Endometrium (tissue), 2 donors: Measurements from ENCODE around the gene KIF12.

Experiments used
- FAIRE-seq: peaks from 2 replicates; lab custom pipeline; 2012; peaks lifted over from hg19 to GRCh38; lab: Jason Lieb, UNC
- donor health status: control.
- donor health status: control.

Gene KIF12

GRCh38 chr9:114105236-114105635 lies 6.1 kb upstream of the KIF12 start:
- no peak for FAIRE-seq

- FAIRE-seq: no peak
Measured at GRCh38 chr9:114102484-114102883, 3.4 kb upstream of the KIF12 start.

DNA sequence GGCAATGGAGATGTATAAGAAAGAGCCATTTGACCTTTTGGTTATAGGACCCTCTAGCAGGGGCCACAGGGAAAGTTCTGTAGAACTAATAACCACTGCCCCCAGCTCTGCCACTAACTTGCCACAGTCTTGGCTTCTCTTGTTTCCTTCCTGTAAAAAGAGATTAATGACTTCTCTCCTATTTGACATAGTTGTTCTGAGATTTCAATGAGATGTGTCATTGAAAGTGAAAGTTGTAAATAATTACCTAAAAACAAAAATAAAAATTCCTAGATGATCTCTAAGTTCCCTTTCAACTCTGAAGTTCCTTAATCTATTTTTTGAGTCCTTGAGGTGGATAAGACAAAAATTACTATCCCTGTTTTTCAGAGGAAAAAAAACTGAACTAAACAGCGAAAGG lies 1.4 kb upstream of the KIF12 start:
- peak; percentile 58 for FAIRE-seq

DNA sequence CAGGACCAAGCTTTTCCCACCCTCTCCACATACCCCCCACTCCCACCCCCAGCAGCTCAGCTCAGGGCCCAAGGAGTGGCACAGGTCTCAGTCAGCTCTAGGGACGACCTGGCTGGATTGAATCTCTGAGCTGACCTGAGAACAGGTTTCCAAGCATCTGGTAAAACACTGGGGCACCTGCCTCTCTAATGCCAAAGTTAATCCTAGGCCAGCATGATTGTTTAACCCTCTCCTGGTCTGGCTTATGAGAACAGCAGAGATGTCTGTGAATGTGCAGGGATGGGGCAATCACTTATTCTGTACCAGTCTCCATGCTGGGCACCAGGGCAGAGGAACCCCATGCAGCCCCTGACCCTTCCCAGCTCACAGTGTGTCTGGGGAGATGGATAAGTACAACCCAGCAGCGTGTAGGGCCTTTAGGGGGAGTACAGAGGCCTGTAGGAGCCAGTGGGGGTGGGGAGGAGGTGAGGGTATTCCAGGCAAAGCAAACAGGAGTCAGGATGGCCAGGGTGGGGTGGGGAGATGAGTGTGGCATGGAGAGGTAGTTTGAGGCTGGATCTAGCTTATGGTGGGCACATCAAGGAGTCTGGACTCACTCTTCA lies 678 bp upstream of the KIF12 start:
- no peak for FAIRE-seq

GRCh38 chr9:114098021-114098935 lies 814 bp downstream of the KIF12 start:
- no peak for FAIRE-seq

DNA sequence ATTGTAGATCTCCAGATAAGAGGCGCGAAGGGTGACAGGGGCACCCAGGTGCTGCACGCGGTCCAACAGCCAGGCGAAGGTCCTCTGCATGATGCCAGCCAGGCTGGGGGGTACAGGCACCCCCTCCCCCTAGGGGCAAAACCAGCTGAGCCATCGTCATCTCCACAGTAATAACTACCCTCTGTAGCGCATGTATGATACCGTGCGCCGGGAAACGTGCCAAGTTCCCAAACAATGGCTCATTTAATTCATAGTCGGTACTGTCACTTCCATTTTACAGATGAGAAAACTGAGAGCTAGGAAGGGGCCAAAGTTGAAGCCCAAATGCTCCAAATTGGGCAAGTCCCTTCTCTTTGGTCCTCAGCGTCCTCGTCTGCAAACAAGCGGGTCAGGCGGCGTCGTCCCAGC lies 1.5 kb downstream of the KIF12 start:
- no peak for FAIRE-seq

DNA sequence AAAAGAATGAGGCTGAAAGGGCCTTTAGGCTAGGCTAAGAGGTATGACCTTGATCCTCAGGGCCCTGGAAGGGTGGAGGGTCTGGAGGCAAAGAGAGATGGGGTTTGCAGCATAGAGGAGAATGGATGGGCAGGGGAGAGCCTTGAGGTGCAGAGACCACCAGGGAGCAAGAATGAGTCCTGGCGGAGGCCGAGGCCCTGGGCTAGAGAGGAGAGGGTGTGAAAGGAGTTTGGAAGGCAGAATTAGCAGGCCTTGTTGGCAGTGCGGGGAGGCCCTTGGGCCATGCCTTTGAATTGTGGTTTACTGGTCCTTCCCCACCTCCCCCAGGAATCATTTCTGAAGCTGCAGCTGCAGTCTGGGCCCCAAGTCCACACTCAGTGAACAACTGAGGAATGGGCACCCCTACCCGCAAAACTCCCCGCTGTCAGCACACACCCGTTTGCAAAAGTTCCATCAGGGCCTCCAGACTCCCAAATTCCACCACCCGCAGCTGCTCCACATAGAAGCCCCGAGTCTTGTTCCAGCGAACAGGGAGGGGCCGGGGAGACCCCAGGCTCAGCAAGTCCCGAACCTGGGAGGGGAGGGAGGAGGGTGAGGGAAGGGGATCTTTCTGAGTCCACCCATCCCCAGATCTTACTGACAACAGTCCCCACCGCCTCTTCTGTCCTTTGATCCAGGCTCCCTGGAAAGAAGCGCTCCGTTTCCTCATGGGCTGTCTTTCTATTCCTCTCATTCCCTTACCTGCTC lies 2.1 kb downstream of the KIF12 start:
- FAIRE-seq: no peak

GRCh38 chr9:114096041-114096511 lies 3.0 kb downstream of the KIF12 start:
- no peak for FAIRE-seq

DNA sequence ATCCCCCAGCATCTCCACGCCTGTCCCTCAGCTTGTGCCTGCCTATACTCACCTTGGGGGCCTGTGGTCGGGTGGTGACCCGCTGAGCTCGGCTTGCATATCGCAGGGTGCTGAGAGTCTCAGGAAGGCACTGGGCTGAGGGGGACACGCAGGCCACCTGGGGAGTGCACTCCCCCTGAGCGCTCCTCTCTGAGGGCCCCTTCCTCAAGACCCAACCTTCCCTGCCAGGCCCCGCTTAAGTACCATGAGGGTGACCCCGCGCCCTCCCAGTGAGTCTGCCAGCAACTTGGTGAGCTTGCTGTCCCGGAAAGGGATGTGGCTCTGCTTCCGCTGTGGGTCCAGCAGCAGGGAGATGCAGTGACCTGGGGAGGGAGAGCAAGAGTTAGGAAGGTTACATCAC lies 4.1 kb downstream of the KIF12 start:
- no peak for FAIRE-seq

- FAIRE-seq: no peak
Measured at GRCh38 chr9:114093761-114094505, 5.2 kb downstream of the KIF12 start.

DNA sequence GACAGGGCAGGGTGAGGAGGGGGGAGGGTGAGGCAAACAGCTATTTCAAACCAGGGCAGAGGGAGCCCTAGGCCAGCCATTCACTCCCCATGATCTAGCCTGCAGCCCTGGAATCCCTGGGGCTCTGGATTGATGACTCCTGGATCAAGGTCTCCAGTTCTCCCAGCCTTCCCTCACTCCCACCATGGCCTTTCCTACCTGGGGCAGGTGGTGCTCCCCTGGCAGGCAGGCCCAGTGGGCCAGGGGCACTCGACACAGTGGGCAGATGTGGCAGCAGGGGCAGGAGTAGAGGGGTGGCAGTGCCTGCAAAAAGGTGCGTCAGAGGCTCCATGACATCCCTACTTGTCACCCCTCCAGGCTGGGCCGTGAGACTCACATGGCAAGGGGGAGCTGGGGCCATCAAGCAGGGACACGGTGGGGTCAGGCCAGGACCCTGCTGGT lies 6.0 kb downstream of the KIF12 start:
- no peak for FAIRE-seq

- FAIRE-seq: no peak
Measured at GRCh38 chr9:114092336-114092735, 6.8 kb downstream of the KIF12 start.

DNA sequence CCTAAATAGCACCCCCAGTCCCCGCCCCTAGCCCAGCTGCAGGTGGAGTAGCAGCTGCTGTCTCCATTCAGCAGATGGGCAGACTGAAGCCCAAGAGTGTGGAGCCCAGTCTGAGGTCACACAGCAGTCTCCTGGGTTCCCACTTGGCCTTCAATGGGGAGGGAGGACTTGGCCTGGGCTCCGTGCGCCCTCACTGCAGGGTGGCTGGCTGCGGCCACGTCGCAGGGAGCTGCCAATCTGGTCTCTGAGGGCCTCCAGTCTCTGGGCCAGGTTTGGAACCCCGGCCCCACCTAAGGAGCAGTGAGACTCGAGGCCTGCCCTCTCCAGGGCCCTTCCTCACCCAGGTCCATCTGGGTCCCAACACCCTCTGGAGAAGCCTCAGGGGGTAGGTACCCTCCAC lies 7.4 kb downstream of the KIF12 start:
- FAIRE-seq: no peak

DNA sequence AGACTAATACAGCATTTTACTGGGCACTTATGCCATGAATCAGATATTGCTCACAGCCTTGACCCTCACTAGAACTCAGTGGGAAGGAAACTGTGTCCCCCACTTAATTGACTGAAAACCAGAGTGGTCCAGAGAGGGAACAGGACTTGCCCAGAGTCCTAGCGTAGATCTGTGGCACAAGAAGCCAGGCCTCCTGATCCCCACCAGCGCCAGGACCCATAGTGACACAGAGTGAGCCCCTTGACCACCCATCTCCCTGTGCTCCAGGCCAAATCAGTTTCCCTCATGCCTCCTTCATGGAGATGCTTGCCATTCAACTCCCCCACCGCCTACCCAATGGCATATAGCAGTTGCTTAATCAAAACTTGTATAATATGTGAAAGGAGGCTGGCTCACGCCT lies 8.3 kb downstream of the KIF12 start:
- FAIRE-seq: no peak

DNA sequence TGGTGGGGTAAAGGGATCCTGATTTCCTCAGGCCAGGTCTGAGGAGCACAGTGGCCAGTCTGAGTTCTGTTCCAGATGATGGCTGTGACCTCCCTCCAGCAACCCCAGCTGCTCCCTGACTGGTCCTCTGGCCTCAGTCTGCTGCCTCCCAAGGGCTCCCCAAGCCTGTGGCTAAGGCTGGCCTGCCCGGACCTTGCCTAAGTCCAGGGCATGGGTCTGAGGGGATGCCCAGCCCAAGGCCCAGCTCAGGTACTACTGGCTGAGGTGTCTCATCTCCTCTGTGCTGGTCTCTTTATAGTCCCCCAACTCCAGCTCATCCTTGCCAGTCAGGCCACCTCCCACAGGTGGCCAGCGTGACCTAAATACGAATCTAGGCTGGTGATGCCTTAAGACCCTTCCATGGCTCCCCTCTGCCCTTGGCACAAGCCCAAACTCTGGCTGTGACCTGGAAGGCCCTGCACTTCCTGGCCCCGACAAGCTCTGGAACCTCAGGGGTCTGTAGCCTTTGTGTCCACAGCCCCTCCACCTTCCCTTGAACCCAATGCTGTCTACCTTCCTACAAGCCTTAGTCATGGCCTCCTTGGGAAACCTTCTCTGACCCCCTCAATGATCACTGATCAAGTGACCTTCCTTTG lies 9.8 kb downstream of the KIF12 start:
- FAIRE-seq: no peak

DNA sequence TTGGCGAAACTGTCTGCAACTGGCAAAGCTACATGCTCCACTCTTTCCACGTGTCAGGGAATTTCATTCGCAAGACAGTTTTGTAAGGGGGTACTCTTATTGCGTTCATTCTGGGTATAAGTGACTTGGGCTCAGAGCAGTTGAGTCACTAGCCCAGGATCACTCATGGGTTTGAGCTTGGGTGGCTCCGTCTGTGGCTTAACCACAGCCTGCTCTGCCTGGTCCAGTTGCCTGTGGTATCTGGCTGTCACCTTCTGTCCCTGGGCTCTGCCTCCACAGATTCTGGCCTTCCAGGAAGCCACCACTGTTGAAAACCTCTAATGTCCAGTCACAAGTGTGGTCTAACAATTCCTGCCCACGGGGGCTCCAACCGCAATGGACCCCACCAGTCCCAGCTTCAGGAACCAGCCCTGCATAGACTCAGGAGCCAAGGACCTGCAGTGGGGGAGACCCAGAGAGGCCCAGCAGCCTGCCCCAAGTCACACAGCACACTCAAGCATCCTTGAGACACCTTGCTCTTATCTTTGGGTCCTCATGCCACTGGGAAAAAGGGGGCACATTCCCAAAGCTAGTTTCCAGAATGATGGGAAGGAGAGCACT lies 10.4 kb downstream of the KIF12 start:
- FAIRE-seq: no peak

- no peak for FAIRE-seq
Measured at GRCh38 chr9:114087721-114088120, 11.4 kb downstream of the KIF12 start.

DNA sequence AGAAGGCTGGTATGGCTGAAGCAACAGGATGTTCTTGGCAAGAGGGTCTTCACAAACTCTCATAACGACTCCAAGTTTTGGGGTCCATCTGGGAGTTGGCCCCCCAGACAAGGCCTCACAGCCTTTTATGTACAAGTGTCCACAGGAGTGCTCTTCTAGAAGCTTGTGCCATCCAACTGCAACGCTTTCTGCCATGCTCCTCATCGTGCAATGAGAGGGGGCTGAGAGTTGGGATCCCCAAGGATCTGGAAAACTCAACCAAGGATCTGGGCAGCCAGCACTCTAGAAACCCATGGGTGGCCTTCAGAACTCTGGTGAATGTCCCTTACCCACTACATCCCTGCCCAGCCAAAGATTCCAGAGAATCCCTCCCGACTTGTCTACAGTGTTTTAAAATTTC lies 12.5 kb downstream of the KIF12 start:
- FAIRE-seq: no peak

GRCh38 chr9:114086009-114086408 lies 13.1 kb downstream of the KIF12 start:
- FAIRE-seq: no peak

GRCh38 chr9:114085387-114085789 lies 13.7 kb downstream of the KIF12 start:
- FAIRE-seq: no peak
